Ishikawa (cell line): Measurements from ENCODE around the gene SMC4.

Experiments
- CEBPB ChIP-seq: IDR thresholded peaks from 2 replicates; pipeline ENCODE4 v1.6.1; 2012
- CREB1 ChIP-seq: IDR thresholded peaks from 2 replicates; pipeline ENCODE4 v1.6.1; 2012; ENCODE audit warnings: low read depth
- EGR1 ChIP-seq: IDR thresholded peaks from 2 replicates; pipeline ENCODE4 v1.6.1; 2012
- EP300 ChIP-seq: IDR thresholded peaks from 2 replicates; pipeline ENCODE4 v1.6.1; 2012; ENCODE audit warnings: borderline replicate concordance
- FOXM1 ChIP-seq: IDR thresholded peaks from 2 replicates; pipeline ENCODE4 v1.6.1; 2012; ENCODE audit warnings: low read depth, borderline replicate concordance
- MAX ChIP-seq: IDR thresholded peaks from 2 replicates; pipeline ENCODE4 v1.6.1; 2012
- NFIC ChIP-seq: IDR thresholded peaks from 2 replicates; pipeline ENCODE4 v1.6.1; 2012
- RAD21 ChIP-seq: IDR thresholded peaks from 2 replicates; pipeline ENCODE4 v1.6.1; 2012; ENCODE audit warnings: low read depth
- REST ChIP-seq: IDR thresholded peaks from 2 replicates; pipeline ENCODE4 v1.6.1; 2012; ENCODE audit warnings: low read depth, mild to moderate bottlenecking
- YY1 ChIP-seq: IDR thresholded peaks from 2 replicates; pipeline ENCODE4 v1.6.1; 2012; ENCODE audit warnings: low read depth

DNA sequence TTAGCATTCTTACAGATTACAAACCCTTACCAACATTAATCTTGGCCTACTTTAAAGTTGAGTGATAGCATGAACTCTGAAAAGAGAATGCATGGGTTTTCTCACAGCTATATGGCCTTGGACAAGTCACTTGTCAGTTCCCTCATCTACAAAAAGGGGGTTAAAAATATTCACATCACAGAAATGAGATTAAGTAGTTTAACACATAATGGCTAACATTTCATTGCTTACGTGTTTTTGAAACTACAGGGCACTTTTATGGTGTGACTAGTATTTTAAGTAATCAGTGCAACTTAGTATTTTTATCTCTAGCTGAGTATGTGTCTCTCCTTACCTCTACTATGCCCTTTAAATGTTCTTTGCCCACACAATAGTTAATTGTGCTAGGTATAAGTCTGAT lies 36.3 kb downstream of the SMC4 start:
- TF ChIP-seq CEBPB: no peak
- TF ChIP-seq MAX: no peak
- no peak for TF ChIP-seq EP300
- TF ChIP-seq REST: no peak
- TF ChIP-seq YY1: no peak
- TF ChIP-seq FOXM1: no peak
- TF ChIP-seq EGR1: no peak
- no peak for TF ChIP-seq RAD21
- TF ChIP-seq NFIC: no peak
- no peak for TF ChIP-seq CREB1
